ENCODE measurements around the gene PRDM11. TPM values are rescaled to one million over a fixed set of nuclear protein-coding genes. Genes with fewer than 3 reads are reported as not detected.

PRDM11 gene
- total and polyA plus RNA-seq, 4 donors, result 3.7 to 35.1 (median 14.1) TPM

GRCh38 chr11:45210846-45211245, 64.4 kb downstream of the PRDM11 start:
- no peak for ATAC-seq (ENCODE audit: insufficient read depth, low FRiP score)
- peak overlapping the region; percentile 86 to 88 for H3K27ac ChIP-seq (ENCODE audit: low read depth in 1 of 2, low read length in 1 of 2)
- no peak overlapping the region for H3K9ac ChIP-seq (ENCODE audit: insufficient read depth in 1 of 2, low read length in 2 of 2)

GRCh38 chr11:45211732-45212131, 65.3 kb downstream of the PRDM11 start:
- DNase-seq (no peak), ATAC-seq (ENCODE audit: insufficient read depth, low FRiP score) (no peak)
- Histone ChIP-seq H3K4me1 (ENCODE audit: control insufficient read depth in 5 of 5, insufficient read depth in 5 of 5, low read length in 5 of 5) (peaks cover 23 to 33% (median 29%) of the 10 kb centered on the region in 5 donors), H3K36me3 (ENCODE audit: control insufficient read depth in 4 of 4, insufficient read depth in 4 of 4, low read length in 4 of 4) (peaks cover 0 to 19% (median 16%) of the 10 kb centered on the region in 4 donors), H3K27me3 (ENCODE audit: control insufficient read depth in 3 of 3, insufficient read depth in 3 of 3, low read length in 2 of 3) (no peaks in the 10 kb centered on the region), H3K9me3 (ENCODE audit: control insufficient read depth in 4 of 4, insufficient read depth in 3 of 4, low read length in 3 of 4) (no peaks in the 10 kb centered on the region), H3K9ac (ENCODE audit: insufficient read depth in 1 of 2, low read length in 2 of 2) (no peak overlapping the region), H3K27ac (ENCODE audit: low read depth in 1 of 2, low read length in 1 of 2) (no peak overlapping the region), H3K4me3 (no peak overlapping the region)
- 93 to 94% methylated on average over 9 of the region's 9 CpGs for WGBS, 2 donors
- TF ChIP-seq CTCF (IDR thresholded peaks at IDR 0.05; ENCODE audit: control extremely low read depth, extremely low read depth), result no peak

More at GRCh38 chr11:45210846-45211245, 64.4 kb downstream of the PRDM11 start:
- DNase-seq, result no peak
- Histone ChIP-seq H3K27me3 (ENCODE audit: control insufficient read depth in 3 of 3, insufficient read depth in 3 of 3, low read length in 2 of 3) (no peaks in the 10 kb centered on the region), H3K9me3 (ENCODE audit: control insufficient read depth in 4 of 4, insufficient read depth in 3 of 4, low read length in 3 of 4) (no peaks in the 10 kb centered on the region), H3K4me1 (ENCODE audit: control insufficient read depth in 5 of 5, insufficient read depth in 5 of 5, low read length in 5 of 5) (peaks cover 23 to 33% (median 29%) of the 10 kb centered on the region in 5 donors), H3K36me3 (ENCODE audit: control insufficient read depth in 4 of 4, insufficient read depth in 4 of 4, low read length in 4 of 4) (peaks cover 0 to 20% (median 17%) of the 10 kb centered on the region in 4 donors), H3K4me3 (no peak overlapping the region)
- WGBS, 2 donors, result 88 to 89% methylated on average over 7 to 9 of the region's 9 CpGs
- TF ChIP-seq CTCF (IDR thresholded peaks at IDR 0.05; ENCODE audit: control extremely low read depth, extremely low read depth), result no peak

- no peak overlapping the region for H3K4me3 ChIP-seq
- peaks cover 0 to 19% (median 16%) of the 10 kb centered on the region in 4 donors for H3K36me3 ChIP-seq (ENCODE audit: control insufficient read depth in 4 of 4, insufficient read depth in 4 of 4, low read length in 4 of 4)
- H3K27me3 ChIP-seq (ENCODE audit: control insufficient read depth in 3 of 3, insufficient read depth in 3 of 3, low read length in 2 of 3), result no peaks in the 10 kb centered on the region
- no peak overlapping the region for H3K9ac ChIP-seq (ENCODE audit: insufficient read depth in 1 of 2, low read length in 2 of 2)
- no peaks in the 10 kb centered on the region for H3K9me3 ChIP-seq (ENCODE audit: control insufficient read depth in 4 of 4, insufficient read depth in 3 of 4, low read length in 3 of 4)
- no peak overlapping the region for H3K27ac ChIP-seq (ENCODE audit: low read depth in 1 of 2, low read length in 1 of 2)
- peaks cover 23 to 33% (median 29%) of the 10 kb centered on the region in 5 donors for H3K4me1 ChIP-seq (ENCODE audit: control insufficient read depth in 5 of 5, insufficient read depth in 5 of 5, low read length in 5 of 5)
- ATAC-seq (ENCODE audit: insufficient read depth, low FRiP score) (no peak), DNase-seq (no peak)
- no peak for TF ChIP-seq CTCF (IDR thresholded peaks at IDR 0.05; ENCODE audit: control extremely low read depth, extremely low read depth)
- WGBS, 2 donors, result 92 to 95% methylated on average over 31 of the region's 31 CpGs
Measured at GRCh38 chr11:45212566-45213315, 66.3 kb downstream of the PRDM11 start.
